Thymus (tissue), 11 donors: ENCODE data around the gene NOXO1. TPM values are rescaled to one million over a fixed set of nuclear protein-coding genes. Genes with fewer than 3 reads are reported as not detected.
A peak's percentile ranks its signal among the peaks of the same experiment; 100 is the strongest.
"Not testable (repeated sequence)": the region's sequence is repeated elsewhere in the genome, so short reads cannot be mapped to it uniquely, and the experiment has no call there.

ENCODE experiments used
- DNase-seq, 9 donors: peaks; one replicate each; pipeline ENCODE4 v3.0.0-alpha.2; 2013; ENCODE audit warnings: low spot score in 9 of 9, low read depth in 6 of 9, missing footprints in 1 of 9
- H3K27ac ChIP-seq, 2 donors: one replicate each; pipeline ENCODE4 v1.5.1; 2013; ENCODE audit warnings: control low read depth in 1 of 2, low read depth in 1 of 2, low read length in 1 of 2, mild to moderate bottlenecking in 1 of 2, moderate library complexity in 1 of 2
- H3K27me3 ChIP-seq, 2 donors: one replicate each; pipeline ENCODE4 v1.5.1; 2013; ENCODE audit warnings: low read length in 1 of 2; ENCODE audit not compliant: control insufficient read depth in 2 of 2, insufficient read depth in 1 of 2
- H3K36me3 ChIP-seq, 2 donors: one replicate each; pipeline ENCODE4 v1.5.1; 2013; ENCODE audit warnings: low read length in 1 of 2, mild to moderate bottlenecking in 1 of 2, moderate library complexity in 1 of 2; ENCODE audit not compliant: control insufficient read depth in 2 of 2, insufficient read depth in 2 of 2
- H3K4me1 ChIP-seq, 2 donors: one replicate each; pipeline ENCODE4 v1.5.1; 2013; ENCODE audit warnings: low read length in 2 of 2; ENCODE audit not compliant: control insufficient read depth in 2 of 2, insufficient read depth in 2 of 2
- H3K4me3 ChIP-seq, 2 donors: one replicate each; pipeline ENCODE4 v1.5.1; 2013; ENCODE audit warnings: low read length in 2 of 2, control low read depth in 1 of 2, mild to moderate bottlenecking in 1 of 2
- H3K9me3 ChIP-seq, 2 donors: one replicate each; pipeline ENCODE4 v1.5.1; 2013; ENCODE audit warnings: low read length in 1 of 2, mild to moderate bottlenecking in 1 of 2; ENCODE audit not compliant: control insufficient read depth in 2 of 2, insufficient read depth in 1 of 2
- WGBS: extraction: QIAGEN DNeasy Blood & Tissue Kit; methylation state at CpG from one replicate; pipeline ENCODE4 v1.1.7; 2013; 5-methylcytosine and 5-hydroxymethylcytosine counted together
- polyA plus RNA-seq: library from polyadenylated mRNA; stranded (reverse); fragments of 200-250 nt; gene quantifications from one replicate; pipeline ENCODE4 v1.2.3, GENCODE V29; 2013
- total RNA-seq: library from RNA; stranded (reverse); fragments of 120-200 nt; gene quantifications from one replicate; pipeline ENCODE4 v1.2.4, GENCODE V29; 2013
- donor health status: healthy.

Gene NOXO1
- total and polyA plus RNA-seq, 2 donors: 2.2 to 5.7 TPM

GRCh38 chr16:1968146-1968953 is 12.9 kb downstream of the NOXO1 start:
- Histone ChIP-seq H3K27me3 (no peaks in the 10 kb centered on the region), H3K4me3 (no peak overlapping the region), H3K9me3 (no peaks in the 10 kb centered on the region), H3K4me1 (peaks cover 11 to 35% of the 10 kb centered on the region in 2 donors), H3K36me3 (peaks cover 0 to 4% of the 10 kb centered on the region in 2 donors), H3K27ac (no peak overlapping the region)
- 96% methylated on average over 41 of the region's 41 CpGs for WGBS
- DNase-seq: no peak

DNA sequence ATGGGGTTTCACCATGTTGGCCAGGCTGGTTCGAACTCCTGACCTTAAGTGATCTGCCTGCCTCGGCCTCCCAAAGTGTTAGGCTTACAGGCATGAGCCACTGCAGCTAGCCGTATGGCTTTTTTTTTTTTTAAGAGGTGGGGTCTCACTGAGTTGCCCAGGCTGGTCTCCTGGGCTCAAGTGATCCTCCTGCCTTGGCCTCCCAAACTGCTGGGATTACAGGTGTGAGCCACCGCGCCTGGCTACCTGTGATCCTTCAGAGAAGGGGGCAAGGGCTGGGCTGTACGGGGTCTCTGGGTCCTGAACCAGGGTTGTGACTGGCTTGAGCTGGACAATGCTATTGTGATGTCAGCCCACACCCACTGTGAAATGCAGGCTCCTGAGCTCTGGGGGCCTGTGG is 14.8 kb downstream of the NOXO1 start, which contains the start of gene RNF151:
TSS of gene RNF151 (plus strand) at position 397 of the 400 bp plus-strand sequence. CDS start 26 bp downstream, outside the sequence.
- Histone ChIP-seq H3K27me3 (no peaks in the 10 kb centered on the region), H3K36me3 (peaks cover 14 to 23% of the 10 kb centered on the region in 2 donors), H3K4me1 (peaks cover 8 to 41% of the 10 kb centered on the region in 2 donors), H3K9me3 (no peaks in the 10 kb centered on the region), H3K4me3 (peak within 1 kb of the TSS; percentile 83 to 95), H3K27ac (peak within 1 kb of the TSS in 1 of 2 donors; percentile 88)
- DNase-seq: no peak
- WGBS: 98% methylated on average over 6 of the region's 6 CpGs

- WGBS: 29% methylated on average over 24 of the region's 24 CpGs
- peaks cover 19 to 32% of the 10 kb centered on the region in 2 donors for H3K36me3 ChIP-seq
- peaks cover 6 to 40% of the 10 kb centered on the region in 2 donors for H3K4me1 ChIP-seq
- peak overlapping the region; percentile 83 to 95 for H3K4me3 ChIP-seq
- H3K27me3 ChIP-seq: no peaks in the 10 kb centered on the region
- H3K27ac ChIP-seq: peak overlapping the region; percentile 88 to 93
- no peaks in the 10 kb centered on the region for H3K9me3 ChIP-seq
- DNase-seq: peak in 1 of 9 donors; percentile 37
Observed at GRCh38 chr16:1965396-1966001, 15.8 kb downstream of the NOXO1 start.

GRCh38 chr16:1964506-1965395 is 16.5 kb downstream of the NOXO1 start, which contains the start of gene RPS2:
TSS of gene RPS2 (minus strand) at chr16:1964826. CDS start at chr16:1964625, 201 bp downstream.
- WGBS: under 1% methylated on average over 97 of the region's 97 CpGs
- Histone ChIP-seq H3K36me3 (peaks cover 19 to 34% of the 10 kb centered on the region in 2 donors), H3K4me1 (peaks cover 10 to 43% of the 10 kb centered on the region in 2 donors), H3K27ac (peak within 1 kb of the TSS; percentile 91 to 95), H3K9me3 (no peaks in the 10 kb centered on the region), H3K27me3 (no peaks in the 10 kb centered on the region), H3K4me3 (peak within 1 kb of the TSS; percentile 83 to 95)
- peak; percentile 93 to 99 (median 95) for DNase-seq

- WGBS: 13% methylated on average over 44 of the region's 44 CpGs
Observed at GRCh38 chr16:1963806-1964505, 17.3 kb downstream of the NOXO1 start.

DNA sequence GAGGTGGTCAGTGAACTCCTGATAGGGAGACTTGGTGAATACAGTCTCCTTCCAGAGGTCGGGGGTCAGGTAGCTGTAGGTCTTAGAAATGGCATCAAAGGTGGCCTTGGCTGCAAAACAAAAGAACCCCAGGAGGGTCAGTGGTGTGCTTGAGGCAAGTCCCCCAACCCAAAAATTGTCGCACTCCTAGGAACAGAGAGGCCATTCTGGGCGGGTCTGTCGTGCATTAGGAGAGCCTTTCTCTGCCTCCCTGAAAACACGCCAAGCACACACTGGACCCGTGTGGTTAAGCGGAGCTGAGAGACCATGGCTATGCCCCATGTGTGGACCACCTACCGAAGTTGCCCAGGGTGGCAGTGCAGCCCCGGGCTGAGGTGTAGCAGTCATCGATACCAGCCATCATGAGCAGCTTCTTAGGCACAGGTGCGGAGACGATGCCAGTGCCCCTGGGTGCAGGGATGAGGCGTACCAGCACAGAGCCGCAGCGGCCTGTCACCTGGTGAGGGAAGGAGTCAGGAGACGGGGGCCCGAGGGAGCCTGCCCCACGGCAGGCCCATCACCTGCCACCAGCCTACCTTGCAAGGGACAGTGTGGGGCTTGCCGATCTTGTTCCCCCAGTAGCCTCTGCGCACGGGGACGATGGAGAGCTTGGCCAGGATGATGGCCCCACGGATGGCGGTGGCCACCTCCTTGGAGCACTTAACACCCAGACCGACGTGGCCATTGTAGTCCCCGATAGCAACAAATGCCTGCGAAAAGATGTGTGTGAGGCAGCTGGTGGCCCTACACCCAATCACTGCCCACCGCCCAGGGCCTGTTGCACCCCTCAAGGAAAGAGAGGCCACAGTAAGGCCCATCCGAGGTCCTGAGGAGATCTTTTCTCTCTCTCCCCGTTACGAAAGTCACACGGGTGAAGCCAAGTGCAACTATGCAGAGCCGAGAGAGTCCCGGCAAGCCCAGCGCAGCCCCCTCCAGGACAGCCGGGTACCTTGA is 18.8 kb downstream of the NOXO1 start:
- DNase-seq, H3K4me3 ChIP-seq, H3K9me3 ChIP-seq, H3K27ac ChIP-seq: not testable (repeated sequence)
- H3K4me1 ChIP-seq: peaks cover 13 to 48% of the 10 kb centered on the region in 2 donors
- WGBS: 95% methylated on average over 37 of the region's 37 CpGs
- peaks cover 19 to 34% of the 10 kb centered on the region in 2 donors for H3K36me3 ChIP-seq
- peaks cover 2 to 10% of the 10 kb centered on the region in 2 donors for H3K27me3 ChIP-seq

More at GRCh38 chr16:1963806-1964505, 17.3 kb downstream of the NOXO1 start:
- H3K9me3 ChIP-seq: no peaks in the 10 kb centered on the region
- H3K4me1 ChIP-seq: peaks cover 12 to 45% of the 10 kb centered on the region in 2 donors
- peaks cover 0 to 2% of the 10 kb centered on the region in 2 donors for H3K27me3 ChIP-seq
- peak overlapping the region; percentile 83 to 95 for H3K4me3 ChIP-seq
- peaks cover 19 to 34% of the 10 kb centered on the region in 2 donors for H3K36me3 ChIP-seq
- peak overlapping the region; percentile 91 to 95 for H3K27ac ChIP-seq
- peak in 2 of 9 donors; percentile 28 to 52 for DNase-seq

GRCh38 chr16:1961651-1962067 is 19.6 kb downstream of the NOXO1 start:
- Histone ChIP-seq H3K4me1 (peaks cover 13 to 48% of the 10 kb centered on the region in 2 donors), H3K36me3 (peaks cover 19 to 34% of the 10 kb centered on the region in 2 donors), H3K9me3 (peaks cover 0 to 1% of the 10 kb centered on the region in 2 donors), H3K27me3 (peaks cover 2 to 13% of the 10 kb centered on the region in 2 donors), H3K27ac (no peak overlapping the region), H3K4me3 (no peak overlapping the region)
- DNase-seq: no peak
- 88% methylated on average over 6 of the region's 6 CpGs for WGBS
